Activated naive CD4-positive, alpha-beta T cell treated with anti-CD3 and anti-CD28 coated beads, Interleukin-2, amount 10 ng/mL, durations not matched to agents 7 days and 5 days (primary cell): ENCODE data around the gene SCN9A.
"Not testable (repeated sequence)": the region's sequence is repeated elsewhere in the genome, so short reads cannot be mapped to it uniquely, and the experiment has no call there.

Source experiments
- CTCF ChIA-PET: fragments of 350-600 bp; sonication (Branson Sonifier 250); formaldehyde crosslinking; loops from one replicate; lab custom pipeline; 2021; ENCODE audit warnings: antibody characterized with exemption; lab: Charles Lee
- DNase-seq: peaks from one replicate; pipeline ENCODE4 v3.0.0-alpha.2; 2020
- H3K27ac Mint-ChIP-seq: one replicate; pipeline ENCODE4 v1.8.0; 2021; ENCODE audit warnings: mild to moderate bottlenecking, moderate library complexity, mixed read lengths
- H3K27me3 Mint-ChIP-seq: one replicate; pipeline ENCODE4 v1.8.0; 2021; ENCODE audit warnings: mild to moderate bottlenecking, mixed read lengths
- H3K36me3 Mint-ChIP-seq: one replicate; pipeline ENCODE4 v1.8.0; 2021; ENCODE audit warnings: mixed read lengths
- H3K4me1 Mint-ChIP-seq: one replicate; pipeline ENCODE4 v1.8.0; 2021; ENCODE audit warnings: mixed read lengths
- H3K4me3 Mint-ChIP-seq: one replicate; pipeline ENCODE4 v1.8.0; 2021; ENCODE audit warnings: mild to moderate bottlenecking, moderate library complexity, mixed read lengths
- H3K9me3 Mint-ChIP-seq: one replicate; pipeline ENCODE4 v1.8.0; 2021; ENCODE audit warnings: mixed read lengths

Gene SCN9A

DNA sequence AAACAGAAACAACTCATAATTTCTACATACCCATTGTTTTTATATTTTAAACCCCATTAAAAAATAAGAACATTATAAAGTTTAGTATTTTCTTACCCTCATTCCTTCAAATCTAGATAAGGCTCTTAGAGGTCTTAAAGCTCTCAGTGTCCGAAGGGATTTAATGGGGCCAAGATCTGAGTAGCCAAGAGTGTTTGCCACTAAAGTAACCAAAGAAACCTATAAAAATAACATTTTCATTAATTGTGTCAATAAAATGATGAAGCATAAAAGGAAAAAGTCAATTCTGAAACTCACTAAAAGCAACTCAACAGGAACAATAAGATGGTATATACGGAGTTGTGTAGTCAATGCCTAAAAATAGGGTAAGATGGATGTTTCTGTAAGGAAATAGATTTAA lies 142.5 kb downstream of the SCN9A start:
- no peaks in the 10 kb centered on the region for H3K27me3 Mint-ChIP-seq
- no peak overlapping the region for H3K27ac Mint-ChIP-seq
- H3K36me3 Mint-ChIP-seq, result no peaks in the 10 kb centered on the region
- no peaks in the 10 kb centered on the region for H3K4me1 Mint-ChIP-seq
- CTCF ChIA-PET, result no interaction called here
- no peak for DNase-seq
- H3K4me3 Mint-ChIP-seq, result no peak overlapping the region
- no peaks in the 10 kb centered on the region for H3K9me3 Mint-ChIP-seq

DNA sequence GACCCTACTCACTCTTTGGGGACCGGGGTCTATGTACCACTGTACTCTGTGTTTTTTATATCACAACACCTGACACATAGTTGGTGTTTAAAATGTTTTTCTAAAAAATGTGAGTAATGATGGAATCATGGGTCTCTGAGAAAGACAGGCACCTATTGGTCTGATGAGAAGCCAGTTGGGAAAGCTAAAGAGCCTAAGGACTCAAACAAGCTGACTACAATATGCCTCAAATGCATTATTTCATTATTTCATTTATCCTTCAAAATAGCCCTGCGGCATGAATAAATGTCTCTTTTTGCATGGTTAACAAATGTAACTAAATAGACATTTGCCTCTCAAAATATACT lies 145.0 kb downstream of the SCN9A start:
- no peak overlapping the region for H3K27ac Mint-ChIP-seq
- no peaks in the 10 kb centered on the region for H3K4me1 Mint-ChIP-seq
- H3K4me3 Mint-ChIP-seq, result no peak overlapping the region
- CTCF ChIA-PET, result no interaction called here
- no peaks in the 10 kb centered on the region for H3K36me3 Mint-ChIP-seq
- no peaks in the 10 kb centered on the region for H3K9me3 Mint-ChIP-seq
- H3K27me3 Mint-ChIP-seq, result no peaks in the 10 kb centered on the region
- no peak for DNase-seq

DNA sequence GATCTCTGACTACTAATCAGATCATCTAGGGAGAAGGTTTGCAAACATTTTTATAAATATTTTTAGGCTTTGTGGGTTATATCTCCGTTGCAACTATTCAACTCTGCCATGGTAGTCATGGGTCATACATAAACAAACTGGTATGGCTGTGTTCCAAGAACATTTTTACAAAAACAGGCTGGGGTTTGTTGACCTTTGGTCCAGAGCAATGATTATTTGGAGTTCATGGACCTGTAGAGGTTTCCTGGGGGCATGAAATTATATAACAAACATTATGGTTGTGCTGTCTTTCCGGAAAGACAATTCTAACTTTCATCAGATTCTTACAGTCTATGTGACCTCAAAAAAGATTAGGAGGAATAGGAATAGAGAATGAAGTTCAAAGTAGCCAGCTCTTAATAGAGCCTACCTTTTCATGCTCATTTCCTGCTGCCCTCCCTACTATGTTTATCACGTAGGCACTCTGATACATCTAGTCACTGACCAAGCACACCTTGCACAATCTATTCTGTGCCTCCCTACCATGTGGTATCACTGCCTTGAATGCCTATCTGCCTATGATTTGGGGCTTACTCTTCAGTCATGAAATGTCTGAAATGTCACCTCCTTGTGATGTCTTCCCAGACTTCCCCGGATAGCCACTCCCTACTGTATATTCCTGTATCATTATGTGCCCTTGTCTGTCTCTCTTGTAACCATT lies 145.6 kb downstream of the SCN9A start:
- CTCF ChIA-PET, result no interaction called here
- Mint-ChIP-seq H3K27me3 (no peaks in the 10 kb centered on the region), H3K9me3 (no peaks in the 10 kb centered on the region), H3K36me3 (no peaks in the 10 kb centered on the region), H3K4me3 (no peak overlapping the region), H3K27ac (no peak overlapping the region), H3K4me1 (no peaks in the 10 kb centered on the region)
- no peak for DNase-seq

DNA sequence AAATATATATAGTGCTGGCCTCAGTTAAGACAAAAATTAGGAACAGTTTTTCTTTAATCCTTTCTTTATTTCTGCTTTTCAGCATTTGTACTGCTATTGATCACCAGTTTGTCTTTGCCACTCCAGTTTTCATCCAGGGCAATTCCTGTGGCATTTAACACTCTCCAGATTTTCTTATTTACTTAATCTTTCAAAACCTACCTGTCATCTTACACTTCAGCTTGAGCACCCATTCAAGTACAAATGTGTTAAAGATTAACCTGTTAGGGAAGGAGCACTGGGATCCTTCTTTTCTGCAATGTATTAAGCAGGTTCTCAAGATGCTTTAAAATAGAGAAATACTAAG lies 146.1 kb downstream of the SCN9A start:
- no peaks in the 10 kb centered on the region for H3K9me3 Mint-ChIP-seq
- CTCF ChIA-PET, result no interaction called here
- H3K4me3 Mint-ChIP-seq, result no peak overlapping the region
- no peak for DNase-seq
- H3K27me3 Mint-ChIP-seq, result no peaks in the 10 kb centered on the region
- H3K36me3 Mint-ChIP-seq, result no peaks in the 10 kb centered on the region
- H3K27ac Mint-ChIP-seq, result no peak overlapping the region
- no peaks in the 10 kb centered on the region for H3K4me1 Mint-ChIP-seq

DNA sequence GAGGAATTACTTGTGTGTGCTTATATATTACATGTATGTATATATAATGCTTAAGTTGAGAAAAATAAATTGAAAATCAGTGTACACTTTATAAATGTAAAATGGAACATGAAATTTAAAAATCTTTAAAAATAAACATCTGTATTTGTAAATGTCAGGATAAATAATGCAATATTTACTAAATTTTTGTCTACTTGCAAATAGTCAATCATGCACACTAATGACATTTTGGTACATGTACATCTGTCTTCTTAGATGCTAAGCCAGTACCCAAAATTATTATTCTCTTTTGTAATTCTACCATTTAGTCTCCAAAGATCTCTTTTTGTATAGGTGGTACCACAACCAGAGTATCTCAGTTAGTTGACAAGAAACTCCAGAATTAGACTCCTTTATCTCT lies 151.5 kb downstream of the SCN9A start:
- no peaks in the 10 kb centered on the region for H3K36me3 Mint-ChIP-seq
- CTCF ChIA-PET, result no interaction called here
- peaks cover 2% of the 10 kb centered on the region for H3K9me3 Mint-ChIP-seq
- H3K4me3 Mint-ChIP-seq, result no peak overlapping the region
- H3K27me3 Mint-ChIP-seq, result no peaks in the 10 kb centered on the region
- H3K4me1 Mint-ChIP-seq, result no peaks in the 10 kb centered on the region
- H3K27ac Mint-ChIP-seq, result no peak overlapping the region
- DNase-seq, result no peak

DNA sequence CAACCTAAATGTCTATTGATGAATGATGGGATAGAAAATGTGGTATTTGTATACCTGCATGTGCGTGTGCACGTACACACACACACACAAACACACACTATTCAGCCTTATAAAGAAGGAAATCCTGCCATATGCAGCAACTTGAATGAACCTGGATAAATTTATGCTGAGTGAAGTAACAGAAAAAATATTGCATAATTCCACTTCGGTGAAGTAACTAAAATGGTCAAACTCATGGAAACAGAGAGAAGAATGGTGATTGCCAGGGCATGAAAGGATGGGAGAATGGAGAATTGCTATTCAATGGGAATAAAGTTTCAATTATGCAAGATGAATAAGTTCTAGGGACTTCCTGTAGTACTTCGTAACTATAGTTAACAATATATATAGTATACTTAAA lies 152.4 kb downstream of the SCN9A start:
- Mint-ChIP-seq H3K36me3 (no peaks in the 10 kb centered on the region), H3K4me3 (no peak overlapping the region), H3K9me3 (peaks cover 2% of the 10 kb centered on the region), H3K27me3 (no peaks in the 10 kb centered on the region), H3K4me1 (no peaks in the 10 kb centered on the region), H3K27ac (no peak overlapping the region)
- DNase-seq, result no peak
- CTCF ChIA-PET, result no interaction called here

DNA sequence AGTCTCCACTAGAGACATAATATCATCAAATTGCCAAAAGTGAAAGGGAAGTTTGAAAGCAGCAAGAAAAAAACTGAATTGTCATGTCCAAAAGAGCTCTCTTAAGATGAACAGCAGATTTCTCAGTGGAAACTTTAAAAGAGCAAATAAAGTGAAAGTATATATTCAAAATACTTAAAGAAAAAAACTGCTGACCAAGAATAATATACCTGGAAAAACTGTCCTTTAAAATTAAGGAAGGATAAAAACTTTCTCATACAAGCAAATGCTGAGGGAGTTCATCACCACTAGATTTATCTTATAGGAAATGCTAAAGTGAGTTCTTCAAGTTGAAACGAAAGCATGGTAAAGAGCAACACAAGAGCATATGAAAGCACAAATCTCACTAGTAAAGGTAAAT lies 164.7 kb downstream of the SCN9A start:
- no peak for DNase-seq
- Mint-ChIP-seq H3K4me1 (no peaks in the 10 kb centered on the region), H3K27me3 (no peaks in the 10 kb centered on the region), H3K36me3 (no peaks in the 10 kb centered on the region), H3K4me3 (no peak overlapping the region), H3K27ac (no peak overlapping the region), H3K9me3 (peaks cover 11% of the 10 kb centered on the region)
- CTCF ChIA-PET, result no interaction called here

DNA sequence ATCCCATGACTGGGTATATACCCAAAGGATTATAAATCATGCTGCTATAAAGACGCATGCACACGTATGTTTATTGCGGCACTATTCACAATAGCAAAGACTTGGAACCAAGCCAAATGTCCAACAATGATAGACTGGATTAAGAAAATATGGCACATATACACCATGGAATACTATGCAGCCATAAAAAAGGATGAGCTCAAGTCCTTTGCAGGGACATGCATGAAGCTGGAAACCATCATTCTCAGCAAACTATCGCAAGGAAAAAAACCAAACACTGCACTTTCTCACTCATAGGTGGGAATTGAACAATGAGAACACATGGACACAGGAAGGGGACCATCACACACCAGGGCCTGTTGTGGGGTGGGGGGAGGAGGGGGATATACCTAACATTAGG lies 165.8 kb downstream of the SCN9A start:
- DNase-seq, H3K4me1 Mint-ChIP-seq, H3K36me3 Mint-ChIP-seq, H3K27ac Mint-ChIP-seq, CTCF ChIA-PET, H3K9me3 Mint-ChIP-seq, H3K27me3 Mint-ChIP-seq, H3K4me3 Mint-ChIP-seq: not testable (repeated sequence)

DNA sequence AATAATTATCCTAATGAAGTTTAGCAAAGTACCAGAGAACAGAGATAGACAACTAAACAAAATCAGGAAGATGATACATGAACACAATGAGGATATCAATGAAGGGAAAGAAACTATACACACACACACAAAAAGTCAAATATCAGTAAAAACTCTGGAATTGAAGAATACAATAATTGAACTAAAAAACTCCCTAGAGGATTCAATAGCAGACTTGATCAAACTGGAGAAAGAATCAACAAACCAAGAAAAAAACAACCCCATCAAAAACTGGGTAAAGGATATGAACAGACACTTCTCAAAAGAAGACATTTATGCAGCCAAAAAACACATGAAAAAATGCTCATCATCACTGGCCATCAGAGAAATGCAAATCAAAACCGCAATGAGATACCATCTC lies 166.4 kb downstream of the SCN9A start:
- H3K4me3 Mint-ChIP-seq, H3K36me3 Mint-ChIP-seq, CTCF ChIA-PET, H3K9me3 Mint-ChIP-seq, H3K27ac Mint-ChIP-seq, DNase-seq, H3K27me3 Mint-ChIP-seq, H3K4me1 Mint-ChIP-seq: not testable (repeated sequence)

DNA sequence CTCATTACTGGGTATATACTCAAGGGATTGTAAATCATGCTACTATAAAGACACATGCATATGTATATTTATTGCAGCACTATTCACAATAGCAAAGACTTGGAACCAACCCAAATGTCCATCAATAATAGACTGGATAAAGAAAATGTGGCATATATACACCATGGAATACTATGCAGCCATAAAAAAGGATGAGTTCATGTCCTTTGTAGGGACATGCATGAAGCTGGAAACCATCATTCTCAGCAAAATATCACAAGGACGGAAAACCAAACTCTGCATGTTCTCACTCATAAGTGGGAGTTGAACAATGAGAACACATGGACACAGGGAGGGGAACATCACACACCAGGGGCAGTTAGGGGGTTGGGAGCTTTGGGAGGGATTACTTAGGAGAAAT lies 169.6 kb downstream of the SCN9A start:
- H3K27me3 Mint-ChIP-seq, CTCF ChIA-PET, H3K4me3 Mint-ChIP-seq, H3K9me3 Mint-ChIP-seq, H3K4me1 Mint-ChIP-seq, H3K36me3 Mint-ChIP-seq, H3K27ac Mint-ChIP-seq, DNase-seq: not testable (repeated sequence)

DNA sequence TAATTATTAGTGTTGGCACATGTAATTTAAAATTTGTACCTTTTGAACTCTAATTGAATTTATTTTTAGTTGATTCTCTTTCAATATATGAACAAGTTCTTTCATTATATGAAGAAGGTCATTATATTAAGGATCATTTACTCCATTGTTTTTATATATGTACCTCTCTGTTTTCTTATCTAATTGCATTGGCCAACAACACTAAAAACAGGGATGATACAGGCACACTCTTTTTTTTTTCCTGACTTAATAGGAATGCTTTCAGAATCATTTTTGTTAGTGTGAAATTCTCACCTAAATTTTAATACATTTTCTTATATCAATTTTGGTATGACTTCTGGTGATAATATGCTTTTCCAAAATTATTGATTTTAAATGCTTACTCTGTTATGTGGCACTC lies 173.0 kb downstream of the SCN9A start:
- Mint-ChIP-seq H3K4me1 (no peaks in the 10 kb centered on the region), H3K4me3 (no peak overlapping the region), H3K36me3 (no peaks in the 10 kb centered on the region), H3K27me3 (no peaks in the 10 kb centered on the region), H3K27ac (no peak overlapping the region), H3K9me3 (no peaks in the 10 kb centered on the region)
- CTCF ChIA-PET, result no interaction called here
- no peak for DNase-seq

DNA sequence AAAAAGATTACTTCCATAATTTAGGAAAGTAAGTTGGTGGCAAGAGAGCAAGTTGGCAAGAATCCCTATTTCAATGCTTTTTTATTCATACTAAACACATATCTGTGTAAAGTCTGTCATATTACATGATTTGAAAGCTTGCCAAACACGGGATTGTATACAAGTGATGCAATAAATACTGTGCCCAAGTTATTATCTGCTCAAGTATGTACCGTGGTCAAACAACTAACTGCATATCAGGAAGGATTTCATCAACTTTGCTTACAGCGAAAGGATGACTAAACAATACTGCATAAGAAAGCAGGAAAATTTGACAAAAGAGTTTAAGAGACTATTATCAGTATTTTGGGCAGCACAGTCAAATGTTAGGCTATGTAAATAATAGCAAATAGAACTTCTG lies 178.3 kb downstream of the SCN9A start:
- CTCF ChIA-PET, result no interaction called here
- no peaks in the 10 kb centered on the region for H3K4me1 Mint-ChIP-seq
- no peak overlapping the region for H3K27ac Mint-ChIP-seq
- no peak overlapping the region for H3K4me3 Mint-ChIP-seq
- H3K27me3 Mint-ChIP-seq, result no peaks in the 10 kb centered on the region
- no peaks in the 10 kb centered on the region for H3K36me3 Mint-ChIP-seq
- no peaks in the 10 kb centered on the region for H3K9me3 Mint-ChIP-seq
- no peak for DNase-seq

DNA sequence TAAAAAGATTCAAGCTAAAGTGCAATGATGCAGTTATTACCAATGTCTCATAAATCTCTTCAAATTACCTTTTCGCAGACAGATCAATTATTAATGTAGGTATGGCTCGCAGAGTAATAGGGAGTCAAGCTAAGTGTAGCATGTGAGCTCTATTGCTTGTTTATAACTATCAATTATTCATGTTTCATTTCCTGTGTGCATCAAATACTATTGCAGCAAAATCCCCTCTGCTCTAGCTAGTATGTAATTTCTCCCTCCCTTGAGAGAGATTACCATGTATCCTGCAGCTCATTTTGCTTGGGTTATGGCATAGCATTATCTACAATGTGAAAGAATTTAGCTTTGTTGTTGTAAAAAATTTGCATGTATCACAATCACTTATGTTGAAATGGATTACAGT lies 182.3 kb downstream of the SCN9A start:
- no peak for DNase-seq
- Mint-ChIP-seq H3K4me3 (no peak overlapping the region), H3K27ac (no peak overlapping the region), H3K4me1 (no peaks in the 10 kb centered on the region), H3K9me3 (no peaks in the 10 kb centered on the region), H3K36me3 (no peaks in the 10 kb centered on the region), H3K27me3 (no peaks in the 10 kb centered on the region)
- CTCF ChIA-PET, result no interaction called here

DNA sequence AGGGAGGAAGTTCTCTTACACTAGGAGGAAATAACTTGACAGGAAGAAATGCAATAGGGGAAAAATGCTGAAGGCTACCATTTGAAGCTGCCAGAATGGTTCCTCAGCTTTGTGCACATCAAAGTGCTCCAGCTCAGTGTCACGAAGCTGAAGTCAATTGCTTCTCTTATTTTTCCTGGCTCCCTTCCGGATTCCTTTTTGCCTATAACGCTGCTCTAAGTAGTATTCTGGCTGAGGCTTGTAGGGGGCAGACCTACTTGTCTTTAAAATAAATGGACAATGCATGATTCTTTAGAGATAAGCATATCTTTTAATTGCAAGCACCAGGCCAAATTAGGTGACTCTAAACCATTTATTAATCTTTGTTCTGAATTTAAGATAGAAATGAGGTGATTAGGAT lies 187.7 kb downstream of the SCN9A start:
- H3K4me3 Mint-ChIP-seq, result no peak overlapping the region
- CTCF ChIA-PET, result no interaction called here
- no peak overlapping the region for H3K27ac Mint-ChIP-seq
- peaks cover 4% of the 10 kb centered on the region for H3K27me3 Mint-ChIP-seq
- no peaks in the 10 kb centered on the region for H3K4me1 Mint-ChIP-seq
- no peaks in the 10 kb centered on the region for H3K9me3 Mint-ChIP-seq
- H3K36me3 Mint-ChIP-seq, result no peaks in the 10 kb centered on the region
- DNase-seq, result no peak

DNA sequence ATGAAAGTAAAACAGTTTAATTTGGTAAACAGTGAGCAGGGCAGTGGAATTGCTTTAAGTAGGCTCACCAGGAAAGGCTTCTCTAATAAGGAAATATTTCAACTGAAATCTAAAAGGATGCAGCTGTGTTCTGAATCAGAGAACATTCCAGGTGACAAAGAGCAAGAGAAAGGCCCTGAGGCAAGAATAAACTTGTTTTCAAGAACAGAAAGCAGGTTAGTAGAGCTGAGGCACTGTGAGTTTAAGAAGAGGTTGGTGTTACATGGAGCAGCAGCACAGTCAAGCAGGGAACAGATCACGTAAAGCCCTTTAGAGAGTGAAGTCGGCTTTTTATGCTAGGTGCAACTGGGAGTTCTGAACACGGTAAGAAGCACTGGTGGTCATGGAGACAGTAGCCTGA lies 191.0 kb downstream of the SCN9A start:
- CTCF ChIA-PET, result no interaction called here
- H3K4me3 Mint-ChIP-seq, result no peak overlapping the region
- peaks cover 4% of the 10 kb centered on the region for H3K27me3 Mint-ChIP-seq
- DNase-seq, result no peak
- no peaks in the 10 kb centered on the region for H3K9me3 Mint-ChIP-seq
- H3K36me3 Mint-ChIP-seq, result no peaks in the 10 kb centered on the region
- H3K4me1 Mint-ChIP-seq, result no peaks in the 10 kb centered on the region
- H3K27ac Mint-ChIP-seq, result no peak overlapping the region

DNA sequence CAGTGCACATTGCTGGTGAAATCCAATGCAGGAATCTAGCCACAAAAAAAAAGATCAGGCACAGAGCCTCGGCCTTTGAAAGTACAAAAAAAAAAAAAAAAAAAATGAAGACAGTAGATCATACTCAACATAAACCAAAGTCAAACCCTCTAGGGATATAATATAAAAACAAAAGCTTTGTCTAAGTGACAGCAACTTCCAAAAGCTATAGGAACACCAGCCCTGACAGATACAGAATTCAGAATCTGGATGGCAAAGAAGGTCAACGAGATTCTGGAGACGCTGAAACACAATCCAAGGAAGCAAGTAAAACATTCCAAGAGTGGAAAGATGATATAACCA lies 194.0 kb downstream of the SCN9A start:
- no peak for DNase-seq
- no peaks in the 10 kb centered on the region for H3K9me3 Mint-ChIP-seq
- H3K4me1 Mint-ChIP-seq, result no peaks in the 10 kb centered on the region
- peaks cover 4% of the 10 kb centered on the region for H3K27me3 Mint-ChIP-seq
- H3K36me3 Mint-ChIP-seq, result no peaks in the 10 kb centered on the region
- H3K27ac Mint-ChIP-seq, result no peak overlapping the region
- H3K4me3 Mint-ChIP-seq, result no peak overlapping the region
- CTCF ChIA-PET, result no interaction called here
